Measurements from ENCODE around the gene FLNC. TPM values are rescaled to one million over a fixed set of nuclear protein-coding genes. Genes with fewer than 3 reads are reported as not detected.

FLNC gene
- polyA plus RNA-seq, 1 donor from 2014 or later, result 0.36 TPM

DNA sequence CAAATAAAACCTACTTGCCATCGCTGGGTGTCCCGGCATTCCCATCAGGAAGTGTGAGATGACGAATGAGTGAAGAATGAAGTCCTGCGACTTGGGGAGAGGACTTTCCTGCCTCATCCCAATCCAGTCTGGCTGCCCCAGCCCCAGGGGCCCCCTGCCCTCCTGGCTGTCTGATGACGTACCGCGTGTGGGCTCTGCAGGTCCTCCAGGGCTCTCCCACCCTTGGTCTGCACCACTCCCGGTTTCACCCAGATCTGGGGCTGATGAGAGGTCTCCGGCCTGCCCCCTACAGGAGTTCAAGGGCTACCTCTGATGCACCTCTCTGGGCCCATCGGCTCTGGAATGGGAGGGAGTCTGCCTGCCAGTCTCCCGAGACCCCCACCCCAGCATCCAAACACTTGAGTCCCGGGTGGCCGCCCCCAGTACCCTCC lies 42.2 kb downstream of the FLNC start:
- no peak overlapping the region for H3K9ac ChIP-seq (ENCODE audit: low read length)
- no peaks in the 10 kb centered on the region for H4K20me1 ChIP-seq (ENCODE audit: insufficient read depth)
- H3K4me2 ChIP-seq (ENCODE audit: low read length), result no peak overlapping the region
- no peak overlapping the region for H3K27ac ChIP-seq (ENCODE audit: low read length)
- no peak overlapping the region for H3K4me3 ChIP-seq (ENCODE audit: low read length)
- H3K9me3 ChIP-seq (ENCODE audit: low read length), result no peaks in the 10 kb centered on the region
- no peaks in the 10 kb centered on the region for H3F3A ChIP-seq (ENCODE audit: insufficient read depth, low read length, poor library complexity, severe bottlenecking)
- TF ChIP-seq POLR2AphosphoS5 (IDR thresholded peaks at IDR 0.05), result no peak
- no peak for TF ChIP-seq MXI1 (conservative IDR thresholded peaks at IDR 0.05; ENCODE audit: poor library complexity, severe bottlenecking)
- TF ChIP-seq SMC3 (conservative IDR thresholded peaks at IDR 0.05; ENCODE audit: poor library complexity), result no peak
- no peak for TF ChIP-seq EZH2 (IDR thresholded peaks at IDR 0.05; ENCODE audit: borderline replicate concordance, insufficient read depth, low read length, poor library complexity, severe bottlenecking)
- TF ChIP-seq RAD21 (conservative IDR thresholded peaks at IDR 0.05), result no peak
- TF ChIP-seq, protein P1, sequence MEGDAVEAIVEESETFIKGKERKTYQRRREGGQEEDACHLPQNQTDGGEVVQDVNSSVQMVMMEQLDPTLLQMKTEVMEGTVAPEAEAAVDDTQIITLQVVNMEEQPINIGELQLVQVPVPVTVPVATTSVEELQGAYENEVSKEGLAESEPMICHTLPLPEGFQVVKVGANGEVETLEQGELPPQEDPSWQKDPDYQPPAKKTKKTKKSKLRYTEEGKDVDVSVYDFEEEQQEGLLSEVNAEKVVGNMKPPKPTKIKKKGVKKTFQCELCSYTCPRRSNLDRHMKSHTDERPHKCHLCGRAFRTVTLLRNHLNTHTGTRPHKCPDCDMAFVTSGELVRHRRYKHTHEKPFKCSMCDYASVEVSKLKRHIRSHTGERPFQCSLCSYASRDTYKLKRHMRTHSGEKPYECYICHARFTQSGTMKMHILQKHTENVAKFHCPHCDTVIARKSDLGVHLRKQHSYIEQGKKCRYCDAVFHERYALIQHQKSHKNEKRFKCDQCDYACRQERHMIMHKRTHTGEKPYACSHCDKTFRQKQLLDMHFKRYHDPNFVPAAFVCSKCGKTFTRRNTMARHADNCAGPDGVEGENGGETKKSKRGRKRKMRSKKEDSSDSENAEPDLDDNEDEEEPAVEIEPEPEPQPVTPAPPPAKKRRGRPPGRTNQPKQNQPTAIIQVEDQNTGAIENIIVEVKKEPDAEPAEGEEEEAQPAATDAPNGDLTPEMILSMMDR (IDR thresholded peaks at IDR 0.05; ENCODE audit: poor library complexity, severe bottlenecking), result no peak
- TF ChIP-seq EP300 (conservative IDR thresholded peaks at IDR 0.05; ENCODE audit: poor library complexity, severe bottlenecking), result no peak
- TF ChIP-seq, protein P2, sequence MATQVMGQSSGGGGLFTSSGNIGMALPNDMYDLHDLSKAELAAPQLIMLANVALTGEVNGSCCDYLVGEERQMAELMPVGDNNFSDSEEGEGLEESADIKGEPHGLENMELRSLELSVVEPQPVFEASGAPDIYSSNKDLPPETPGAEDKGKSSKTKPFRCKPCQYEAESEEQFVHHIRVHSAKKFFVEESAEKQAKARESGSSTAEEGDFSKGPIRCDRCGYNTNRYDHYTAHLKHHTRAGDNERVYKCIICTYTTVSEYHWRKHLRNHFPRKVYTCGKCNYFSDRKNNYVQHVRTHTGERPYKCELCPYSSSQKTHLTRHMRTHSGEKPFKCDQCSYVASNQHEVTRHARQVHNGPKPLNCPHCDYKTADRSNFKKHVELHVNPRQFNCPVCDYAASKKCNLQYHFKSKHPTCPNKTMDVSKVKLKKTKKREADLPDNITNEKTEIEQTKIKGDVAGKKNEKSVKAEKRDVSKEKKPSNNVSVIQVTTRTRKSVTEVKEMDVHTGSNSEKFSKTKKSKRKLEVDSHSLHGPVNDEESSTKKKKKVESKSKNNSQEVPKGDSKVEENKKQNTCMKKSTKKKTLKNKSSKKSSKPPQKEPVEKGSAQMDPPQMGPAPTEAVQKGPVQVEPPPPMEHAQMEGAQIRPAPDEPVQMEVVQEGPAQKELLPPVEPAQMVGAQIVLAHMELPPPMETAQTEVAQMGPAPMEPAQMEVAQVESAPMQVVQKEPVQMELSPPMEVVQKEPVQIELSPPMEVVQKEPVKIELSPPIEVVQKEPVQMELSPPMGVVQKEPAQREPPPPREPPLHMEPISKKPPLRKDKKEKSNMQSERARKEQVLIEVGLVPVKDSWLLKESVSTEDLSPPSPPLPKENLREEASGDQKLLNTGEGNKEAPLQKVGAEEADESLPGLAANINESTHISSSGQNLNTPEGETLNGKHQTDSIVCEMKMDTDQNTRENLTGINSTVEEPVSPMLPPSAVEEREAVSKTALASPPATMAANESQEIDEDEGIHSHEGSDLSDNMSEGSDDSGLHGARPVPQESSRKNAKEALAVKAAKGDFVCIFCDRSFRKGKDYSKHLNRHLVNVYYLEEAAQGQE (IDR thresholded peaks at IDR 0.05; ENCODE audit: borderline replicate concordance), result no peak
- TF ChIP-seq TAF1 (IDR thresholded peaks at IDR 0.05; ENCODE audit: low read depth), result no peak
- H2AFZ ChIP-seq (ENCODE audit: low read depth, low read length), result no peak overlapping the region
- H3K9me2 ChIP-seq (ENCODE audit: insufficient read depth, low read length), result no peaks in the 10 kb centered on the region
- no peaks in the 10 kb centered on the region for H3K36me3 ChIP-seq (ENCODE audit: insufficient read depth, low read length)
- peaks cover 27% of the 10 kb centered on the region for H3K27me3 ChIP-seq (ENCODE audit: insufficient read depth, low read depth, low read length)
- H3K79me2 ChIP-seq (replicated peaks; ENCODE audit: insufficient read depth, low read length), result no peaks in the 10 kb centered on the region

DNA sequence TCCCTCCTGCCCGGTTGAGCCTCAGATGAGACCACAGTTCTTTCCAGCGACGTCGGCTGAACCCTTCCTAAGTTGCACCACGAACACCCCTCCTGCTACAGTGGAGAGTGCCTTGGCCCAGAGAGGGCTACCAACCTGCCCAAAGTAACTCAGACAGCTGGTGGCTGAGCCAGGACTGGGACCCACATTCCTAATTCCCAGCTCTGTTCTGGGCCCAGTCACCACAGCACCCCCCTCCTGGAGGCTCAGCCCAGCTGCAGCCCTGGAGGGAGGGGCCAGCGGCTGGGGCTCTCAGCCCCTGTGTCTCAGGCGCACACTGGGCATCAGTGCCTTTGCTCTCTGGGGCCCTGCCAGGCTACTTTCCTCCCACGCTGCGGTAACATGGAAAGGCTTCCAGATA lies 43.0 kb downstream of the FLNC start:
- H3K4me3 ChIP-seq (ENCODE audit: low read length), result no peak overlapping the region
- no peaks in the 10 kb centered on the region for H3K79me2 ChIP-seq (replicated peaks; ENCODE audit: insufficient read depth, low read length)
- H3K27ac ChIP-seq (ENCODE audit: low read length), result no peak overlapping the region
- H3F3A ChIP-seq (ENCODE audit: insufficient read depth, low read length, poor library complexity, severe bottlenecking), result no peaks in the 10 kb centered on the region
- H3K27me3 ChIP-seq (ENCODE audit: insufficient read depth, low read depth, low read length), result peaks cover 21% of the 10 kb centered on the region
- H4K20me1 ChIP-seq (ENCODE audit: insufficient read depth), result no peaks in the 10 kb centered on the region
- TF ChIP-seq EZH2 (IDR thresholded peaks at IDR 0.05; ENCODE audit: borderline replicate concordance, insufficient read depth, low read length, poor library complexity, severe bottlenecking), result no peak
- TF ChIP-seq, protein P2 (IDR thresholded peaks at IDR 0.05; ENCODE audit: borderline replicate concordance), result no peak
- TF ChIP-seq RAD21 (conservative IDR thresholded peaks at IDR 0.05), result no peak
- TF ChIP-seq MXI1 (conservative IDR thresholded peaks at IDR 0.05; ENCODE audit: poor library complexity, severe bottlenecking), result no peak
- TF ChIP-seq TAF1 (IDR thresholded peaks at IDR 0.05; ENCODE audit: low read depth), result no peak
- no peak overlapping the region for H2AFZ ChIP-seq (ENCODE audit: low read depth, low read length)
- H3K9ac ChIP-seq (ENCODE audit: low read length), result no peak overlapping the region
- H3K36me3 ChIP-seq (ENCODE audit: insufficient read depth, low read length), result no peaks in the 10 kb centered on the region
- H3K9me3 ChIP-seq (ENCODE audit: low read length), result no peaks in the 10 kb centered on the region
- H3K4me2 ChIP-seq (ENCODE audit: low read length), result no peak overlapping the region
- H3K9me2 ChIP-seq (ENCODE audit: insufficient read depth, low read length), result no peaks in the 10 kb centered on the region
